ENCODE results near the gene HYKK.

DNA sequence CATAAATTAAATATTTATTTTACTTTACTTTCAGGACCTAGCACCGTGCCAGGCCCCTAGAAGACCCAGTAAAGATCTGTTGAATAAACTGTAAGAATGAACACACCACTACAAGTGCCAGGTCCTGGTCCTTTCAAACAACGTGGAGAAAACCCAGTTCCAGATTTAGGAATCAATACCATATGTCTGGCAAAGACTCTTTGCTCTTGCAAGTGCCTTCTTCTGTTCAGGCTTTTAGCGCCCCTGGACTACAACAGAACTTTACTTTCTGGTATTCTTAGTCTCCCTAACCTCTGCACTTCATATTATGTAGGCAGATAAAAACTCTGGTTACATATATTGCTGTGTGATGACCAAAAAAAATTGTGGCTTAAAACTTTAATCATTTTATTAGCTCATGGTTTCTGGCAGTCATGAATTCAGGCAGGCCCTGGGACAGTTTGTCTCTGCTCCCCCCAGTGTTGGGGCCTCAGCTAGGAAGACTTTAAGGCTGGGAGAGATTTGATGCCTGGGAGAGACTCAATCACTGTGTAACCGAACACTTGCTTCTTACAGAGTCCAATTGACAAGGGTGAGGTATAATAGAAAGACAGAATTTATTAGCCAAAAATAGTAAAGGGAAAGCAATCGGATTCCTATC, 30.0 kb downstream of the HYKK start:
- TF ChIP-seq, protein P1, sequence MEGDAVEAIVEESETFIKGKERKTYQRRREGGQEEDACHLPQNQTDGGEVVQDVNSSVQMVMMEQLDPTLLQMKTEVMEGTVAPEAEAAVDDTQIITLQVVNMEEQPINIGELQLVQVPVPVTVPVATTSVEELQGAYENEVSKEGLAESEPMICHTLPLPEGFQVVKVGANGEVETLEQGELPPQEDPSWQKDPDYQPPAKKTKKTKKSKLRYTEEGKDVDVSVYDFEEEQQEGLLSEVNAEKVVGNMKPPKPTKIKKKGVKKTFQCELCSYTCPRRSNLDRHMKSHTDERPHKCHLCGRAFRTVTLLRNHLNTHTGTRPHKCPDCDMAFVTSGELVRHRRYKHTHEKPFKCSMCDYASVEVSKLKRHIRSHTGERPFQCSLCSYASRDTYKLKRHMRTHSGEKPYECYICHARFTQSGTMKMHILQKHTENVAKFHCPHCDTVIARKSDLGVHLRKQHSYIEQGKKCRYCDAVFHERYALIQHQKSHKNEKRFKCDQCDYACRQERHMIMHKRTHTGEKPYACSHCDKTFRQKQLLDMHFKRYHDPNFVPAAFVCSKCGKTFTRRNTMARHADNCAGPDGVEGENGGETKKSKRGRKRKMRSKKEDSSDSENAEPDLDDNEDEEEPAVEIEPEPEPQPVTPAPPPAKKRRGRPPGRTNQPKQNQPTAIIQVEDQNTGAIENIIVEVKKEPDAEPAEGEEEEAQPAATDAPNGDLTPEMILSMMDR (IDR thresholded peaks at IDR 0.05 in 4 of 5, conservative IDR thresholded peaks at IDR 0.05 in 1 of 5) = no peak
- TF ChIP-seq POLR2A (IDR thresholded peaks at IDR 0.05) = no peak

All from gastrocnemius medialis (tissue), 4 donors.